NCI-H1105 (cell line): ENCODE measurements around the gene PAX7.
"Not testable (repeated sequence)": the region's sequence is repeated elsewhere in the genome, so short reads cannot be mapped to it uniquely, and the experiment has no call there.

Experiments used
- DNase-seq: peaks from one replicate; lab custom pipeline; 2025; lab: John Stamatoyannopoulos, UW

PAX7 gene

GRCh38 chr1:18761948-18762840 is 131.5 kb downstream of the PAX7 start:
- DNase-seq, result no peak

GRCh38 chr1:18764362-18764761 is 133.7 kb downstream of the PAX7 start:
- DNase-seq, result no peak

- DNase-seq, result no peak
These were observed 135.1 kb downstream of the PAX7 start for GRCh38 chr1:18765725-18766124.

GRCh38 chr1:18766328-18766727 is 135.7 kb downstream of the PAX7 start:
- DNase-seq, result no peak

- DNase-seq, result not testable (repeated sequence)
These were observed 136.9 kb downstream of the PAX7 start for GRCh38 chr1:18767576-18767975.

- DNase-seq, result no peak
These were observed 137.4 kb downstream of the PAX7 start for GRCh38 chr1:18768086-18768485.

GRCh38 chr1:18769140-18769539 is 138.5 kb downstream of the PAX7 start:
- no peak for DNase-seq

GRCh38 chr1:18770799-18771198 is 140.2 kb downstream of the PAX7 start:
- DNase-seq, result no peak

GRCh38 chr1:18773753-18774152 is 143.1 kb downstream of the PAX7 start:
- DNase-seq, result no peak

- no peak for DNase-seq
These were observed 144.7 kb downstream of the PAX7 start for GRCh38 chr1:18775341-18775740.

GRCh38 chr1:18776777-18777176 is 146.1 kb downstream of the PAX7 start:
- no peak for DNase-seq

GRCh38 chr1:18778437-18778836 is 147.8 kb downstream of the PAX7 start:
- no peak for DNase-seq

GRCh38 chr1:18781031-18781430 is 150.4 kb downstream of the PAX7 start:
- DNase-seq, result no peak

- no peak for DNase-seq
These were observed 153.2 kb downstream of the PAX7 start for GRCh38 chr1:18783705-18784481.

GRCh38 chr1:18784482-18784831 is 153.8 kb downstream of the PAX7 start:
- no peak for DNase-seq

- DNase-seq, result no peak
These were observed 155.5 kb downstream of the PAX7 start for GRCh38 chr1:18786149-18786548.

- DNase-seq, result no peak
These were observed 157.3 kb downstream of the PAX7 start for GRCh38 chr1:18787825-18788385.

GRCh38 chr1:18789246-18789645 is 158.6 kb downstream of the PAX7 start:
- DNase-seq, result no peak

GRCh38 chr1:18792747-18793146 is 162.1 kb downstream of the PAX7 start:
- DNase-seq, result no peak

GRCh38 chr1:18793164-18793563 is 162.5 kb downstream of the PAX7 start:
- DNase-seq, result no peak

GRCh38 chr1:18794051-18794450 is 163.4 kb downstream of the PAX7 start:
- DNase-seq, result peak; percentile 64

GRCh38 chr1:18794561-18794960 is 163.9 kb downstream of the PAX7 start:
- no peak for DNase-seq
